Heart right ventricle (tissue), 16 donors: Measurements from ENCODE around the gene ISCA2. TPM values are rescaled to one million over a fixed set of nuclear protein-coding genes. Genes with fewer than 3 reads are reported as not detected.
A peak's percentile ranks its signal among the peaks of the same experiment; 100 is the strongest.

Experiments used
- ATAC-seq, 8 donors: fragments of 200-7000 bp; cut with Tn5 transposase; one replicate each; pipeline ENCODE4 v1.9.1; 2020; ENCODE audit warnings: mild to moderate bottlenecking in 8 of 8, moderate library complexity in 8 of 8, moderate number of reproducible peaks in 1 of 8
- DNase-seq, 2 donors: peaks; one replicate each; pipeline ENCODE4 v3.0.0-alpha.2; 2020
- H3K27ac ChIP-seq, 10 donors: fragments of 200-600 bp; sonication (generic) in 2 of 10; one replicate each; pipeline versions ENCODE4 v1.5.0 to v1.8.0; 2020 to 2022; ENCODE audit warnings: mild to moderate bottlenecking in 3 of 10
- H3K27me3 ChIP-seq, 7 donors: fragments of 200-600 bp; one replicate each; pipeline ENCODE4 v1.8.0; 2021 to 2022; ENCODE audit warnings: mild to moderate bottlenecking in 2 of 7
- H3K36me3 ChIP-seq, 9 donors: fragments of 200-600 bp; sonication (generic) in 1 of 9; one replicate each; pipeline versions ENCODE4 v1.5.0 to v1.8.0; 2020 to 2022; ENCODE audit warnings: mild to moderate bottlenecking in 2 of 9
- H3K4me1 ChIP-seq, 9 donors: fragments of 200-600 bp; sonication (generic) in 1 of 9; one replicate each; pipeline versions ENCODE4 v1.5.0 to v1.8.0; 2020 to 2022; ENCODE audit warnings: mild to moderate bottlenecking in 4 of 9
- H3K4me3 ChIP-seq, 10 donors: fragments of 200-600 bp; sonication (generic) in 2 of 10; one replicate each; pipeline versions ENCODE4 v1.5.0 to v1.8.0; 2020 to 2022; ENCODE audit warnings: mild to moderate bottlenecking in 7 of 10, moderate library complexity in 2 of 10
- H3K9me3 ChIP-seq, 11 donors: fragments of 200-600 bp in 10 of 11; sonication (generic) in 2 of 11; one replicate each; pipeline versions ENCODE4 v1.5.0 to v1.8.0; 2013 to 2022; ENCODE audit warnings: mild to moderate bottlenecking in 2 of 11, control low read depth in 1 of 11, moderate library complexity in 1 of 11
- WGBS, 2 donors: extraction: QIAGEN DNeasy Blood & Tissue Kit; methylation state at CpG; one replicate each; pipeline ENCODE4 v1.1.7; 2013; ENCODE audit warnings: inconsistent platforms in 1 of 2; 5-methylcytosine and 5-hydroxymethylcytosine counted together
- intact Hi-C, 10 donors: fragments of 100-400 bp; cut with DNase I; formaldehyde crosslinking; loops; one replicate each; pipeline versions ENCODE4 v1.11.1 to v1.14.2; 2022
- polyA plus RNA-seq, 2 donors: library from polyadenylated mRNA; stranded (reverse); fragments of 200-250 nt; gene quantifications; one replicate each; pipeline ENCODE4 v1.2.3, GENCODE V29; 2013
- total RNA-seq, 10 donors: library from RNA; stranded (reverse); fragmentation: NEBNext Ultra II Directional in 3 of 10; extraction: Animal tissue kit (Norgen Biotek cat#: 25700) in 3 of 10; gene quantifications; one replicate each; pipeline versions ENCODE4 v1.2.1 to v1.2.4, GENCODE V29; 2021 to 2023
- TF ChIP-seq, protein P1 (sequence below), 9 donors: fragments of 200-600 bp; sonication (generic) in 2 of 9; IDR thresholded peaks; one replicate each; pipeline versions ENCODE4 v1.5.0 to v1.8.0; 2021 to 2022; ENCODE audit warnings: antibody characterized with exemption in 9 of 9, mild to moderate bottlenecking in 5 of 9, moderate library complexity in 1 of 9
- donor health status: Arrhythmogenic right ventricular cardiomyopathy.
- donor health status: ischemic (EF 13 %, LVEDD 7.1; RV severe dilation, severe dysfunction).
- donor health status: healthy with polysubstance abuse.
- donor health status: DM: no; HTN: yes; CAD: no.
- donor health status: DM: no; HTN: no; CAD: no.
- donor health status: ischemic (EF 25% LVEDD 6.9; RV normal size, moderate dysfunction).
- donor health status: ischemic (EF 25% LVEDD 5.7; RV mildly dilated, moderate dysfunction).
- donor health status: healthy.
- donor health status: DM: yes; HTN: yes; CAD: no.
- donor health status: Ischemic cardiomyopathy.
- donor health status: ischemic (EF 35%, LVEDD 5.7; RV mildly dilated, moderate dysfunction).
- donor health status: nonischemic (EF 11% LVEDD 7.7; RV severe dilation, severe dysfunction).
- donor health status: DM: yes; HTN: yes; CAD: no.
- donor health status: PGD.
- donor health status: ischemic (EF 29% LVEDD 5.4; RV normal size, mild dysfunction).
- donor health status: nonischemic (EF 23%, LVEDD 6.1; RV moderate dilation, normal function).

Gene ISCA2
- total and polyA plus RNA-seq, 12 donors, result 20.6 to 44.3 (median 39.9) TPM

GRCh38 chr14:74482571-74482970, 11.0 kb upstream of the ISCA2 start:
- H3K36me3 ChIP-seq, result peaks cover 0 to 92% (median 36%) of the 10 kb centered on the region in 9 donors
- H3K9me3 ChIP-seq, result no peaks in the 10 kb centered on the region
- intact Hi-C loops, result no loop called here
- H3K4me1 ChIP-seq, result peaks cover 0 to 15% (median 8%) of the 10 kb centered on the region in 9 donors
- ATAC-seq (no peak), DNase-seq (no peak)
- no peak overlapping the region for H3K4me3 ChIP-seq
- WGBS, 2 donors, result 69 to 82% methylated on average over 3 of the region's 3 CpGs
- TF ChIP-seq, protein P1, sequence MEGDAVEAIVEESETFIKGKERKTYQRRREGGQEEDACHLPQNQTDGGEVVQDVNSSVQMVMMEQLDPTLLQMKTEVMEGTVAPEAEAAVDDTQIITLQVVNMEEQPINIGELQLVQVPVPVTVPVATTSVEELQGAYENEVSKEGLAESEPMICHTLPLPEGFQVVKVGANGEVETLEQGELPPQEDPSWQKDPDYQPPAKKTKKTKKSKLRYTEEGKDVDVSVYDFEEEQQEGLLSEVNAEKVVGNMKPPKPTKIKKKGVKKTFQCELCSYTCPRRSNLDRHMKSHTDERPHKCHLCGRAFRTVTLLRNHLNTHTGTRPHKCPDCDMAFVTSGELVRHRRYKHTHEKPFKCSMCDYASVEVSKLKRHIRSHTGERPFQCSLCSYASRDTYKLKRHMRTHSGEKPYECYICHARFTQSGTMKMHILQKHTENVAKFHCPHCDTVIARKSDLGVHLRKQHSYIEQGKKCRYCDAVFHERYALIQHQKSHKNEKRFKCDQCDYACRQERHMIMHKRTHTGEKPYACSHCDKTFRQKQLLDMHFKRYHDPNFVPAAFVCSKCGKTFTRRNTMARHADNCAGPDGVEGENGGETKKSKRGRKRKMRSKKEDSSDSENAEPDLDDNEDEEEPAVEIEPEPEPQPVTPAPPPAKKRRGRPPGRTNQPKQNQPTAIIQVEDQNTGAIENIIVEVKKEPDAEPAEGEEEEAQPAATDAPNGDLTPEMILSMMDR (IDR thresholded peaks at IDR 0.05), result no peak
- H3K27me3 ChIP-seq, result no peaks in the 10 kb centered on the region
- H3K27ac ChIP-seq, result no peak overlapping the region

DNA sequence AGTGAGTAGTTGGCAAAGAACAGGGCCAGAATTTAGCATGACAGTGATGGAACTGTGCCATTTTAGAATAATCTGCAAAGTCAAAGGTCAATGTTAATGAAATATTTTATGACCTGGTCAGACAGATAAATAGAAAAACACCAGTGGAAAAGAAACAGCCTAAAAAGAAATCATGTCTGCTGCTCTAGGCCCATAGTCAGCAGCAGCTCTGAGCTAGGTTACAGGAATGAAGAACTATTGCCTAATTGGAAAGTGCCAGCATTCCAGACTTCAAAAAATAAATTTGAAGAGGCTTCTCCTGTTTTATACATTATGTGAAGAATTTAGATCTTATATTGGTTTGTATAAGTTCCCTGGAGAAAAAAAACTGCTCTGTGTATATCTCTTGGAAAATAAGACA, 10.2 kb upstream of the ISCA2 start:
- DNase-seq (no peak), ATAC-seq (no peak)
- peaks cover 0 to 19% (median 9%) of the 10 kb centered on the region in 9 donors for H3K4me1 ChIP-seq
- H3K27me3 ChIP-seq, result no peaks in the 10 kb centered on the region
- no peak overlapping the region for H3K4me3 ChIP-seq
- H3K9me3 ChIP-seq, result no peaks in the 10 kb centered on the region
- intact Hi-C loops, result no loop called here
- peaks cover 0 to 88% (median 36%) of the 10 kb centered on the region in 9 donors for H3K36me3 ChIP-seq
- H3K27ac ChIP-seq, result no peak overlapping the region
- TF ChIP-seq, protein P1 (IDR thresholded peaks at IDR 0.05), result no peak

DNA sequence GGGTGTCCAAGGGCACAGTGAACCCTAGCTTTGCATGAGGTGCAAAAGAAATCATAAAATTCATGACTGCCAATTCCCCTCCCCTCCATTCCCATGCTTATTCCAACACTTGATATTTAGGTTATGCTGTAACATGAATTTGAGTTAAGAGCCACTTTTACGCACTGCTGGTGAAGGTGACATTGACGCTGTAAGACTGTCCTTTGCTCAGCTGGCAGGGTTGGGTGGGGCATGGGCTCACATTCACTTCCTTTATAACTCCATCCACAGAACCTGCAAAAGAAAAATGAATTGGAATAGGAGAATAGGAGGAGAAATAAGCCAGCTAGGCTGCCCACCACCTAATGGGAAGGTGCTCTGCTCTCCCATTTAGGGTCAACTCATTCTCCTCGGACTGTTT, 7.4 kb upstream of the ISCA2 start:
- ATAC-seq, result peak in 2 of 8 donors; percentile 44 to 50
- intact Hi-C loops, result no loop called here
- TF ChIP-seq, protein P1 (IDR thresholded peaks at IDR 0.05), result no peak

DNA sequence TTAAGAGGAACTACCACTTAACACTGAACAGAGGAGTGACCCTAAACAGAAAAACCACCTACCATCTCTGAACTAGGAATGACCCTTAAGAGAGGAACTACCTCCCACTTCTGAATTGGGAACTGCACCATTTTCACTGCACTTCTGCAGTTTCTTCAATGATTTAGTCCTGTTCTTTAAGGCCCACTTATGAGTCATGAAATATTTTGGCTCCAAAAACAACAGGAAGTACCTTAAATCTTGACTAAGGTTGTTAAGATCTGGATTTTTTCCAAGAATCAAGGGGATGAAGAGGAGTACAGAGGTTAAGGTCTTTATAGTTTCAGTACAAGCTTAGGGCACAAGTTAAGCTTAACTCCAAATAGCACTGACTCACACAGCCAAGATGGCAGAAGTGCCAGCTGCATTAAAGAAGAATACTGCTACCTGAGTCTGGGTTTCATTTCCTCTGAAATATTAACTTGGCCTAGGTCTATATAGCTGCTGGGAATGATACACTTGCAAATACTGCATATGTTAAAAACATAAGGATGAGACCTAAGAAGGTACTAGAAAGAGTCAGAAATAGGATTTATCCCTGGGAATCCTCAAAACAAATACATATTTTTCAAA, 4.7 kb upstream of the ISCA2 start:
- Histone ChIP-seq H3K27me3 (no peaks in the 10 kb centered on the region), H3K4me1 (peaks cover 0 to 60% (median 45%) of the 10 kb centered on the region in 9 donors), H3K9me3 (no peaks in the 10 kb centered on the region), H3K27ac (peak overlapping the region in 1 of 10 donors; percentile 57), H3K36me3 (peaks cover 0 to 32% (median 0%) of the 10 kb centered on the region in 9 donors), H3K4me3 (no peak overlapping the region)
- DNase-seq (no peak), ATAC-seq (no peak)
- intact Hi-C loops, result no loop called here
- TF ChIP-seq, protein P1 (IDR thresholded peaks at IDR 0.05), result no peak

More for the DNA sequence above, 7.4 kb upstream of the ISCA2 start:
- Histone ChIP-seq H3K36me3 (peaks cover 0 to 60% (median 23%) of the 10 kb centered on the region in 9 donors), H3K9me3 (no peaks in the 10 kb centered on the region), H3K27ac (no peak overlapping the region), H3K4me3 (no peak overlapping the region), H3K27me3 (no peaks in the 10 kb centered on the region), H3K4me1 (peaks cover 0 to 46% (median 31%) of the 10 kb centered on the region in 9 donors)
- WGBS, 2 donors, result 55 to 70% methylated on average over 3 of the region's 3 CpGs
- DNase-seq, result no peak
